HG03108 (cell line): ENCODE results near the gene STON1.
"Not testable (repeated sequence)": the region's sequence is repeated elsewhere in the genome, so short reads cannot be mapped to it uniquely, and the experiment has no call there.

Source experiments
- ATAC-seq: cut with Tn5 transposase; IDR thresholded peaks from one replicate; pipeline ENCODE4 v1.9.1; 2021; ENCODE audit warnings: moderate library complexity; ENCODE audit not compliant: unreplicated experiment

The STON1 gene

GRCh38 chr2:48614581-48614980 lies 84.6 kb downstream of the STON1 start:
- ATAC-seq: not testable (repeated sequence)

GRCh38 chr2:48617618-48618017 lies 87.7 kb downstream of the STON1 start, which contains the start of gene GTF2A1L:
GTF2A1L (plus strand) TSS chr2:48617856; CDS start chr2:48617875, 19 bp downstream.
- ATAC-seq: no peak

- no peak for ATAC-seq
Observed at GRCh38 chr2:48619526-48619925, 89.6 kb downstream of the STON1 start.

GRCh38 chr2:48620604-48621003 lies 90.7 kb downstream of the STON1 start:
- ATAC-seq: no peak

GRCh38 chr2:48622691-48623090 lies 92.7 kb downstream of the STON1 start:
- not testable (repeated sequence) for ATAC-seq

- ATAC-seq: no peak
Observed at GRCh38 chr2:48624696-48625095, 94.7 kb downstream of the STON1 start.

- ATAC-seq: no peak
Observed at GRCh38 chr2:48626047-48626446, 96.1 kb downstream of the STON1 start.

GRCh38 chr2:48633143-48633542 lies 103.2 kb downstream of the STON1 start:
- ATAC-seq: no peak

- ATAC-seq: no peak
Observed at GRCh38 chr2:48635786-48636185, 105.8 kb downstream of the STON1 start.

GRCh38 chr2:48638261-48638660 lies 108.3 kb downstream of the STON1 start:
- no peak for ATAC-seq
